ENCODE measurements around the gene URI1. TPM values are rescaled to one million over a fixed set of nuclear protein-coding genes. Genes with fewer than 3 reads are reported as not detected.
"Not testable (repeated sequence)": the region's sequence is repeated elsewhere in the genome, so short reads cannot be mapped to it uniquely, and the experiment has no call there.

Gene URI1
- total RNA-seq, 1 donor from 2014 or later, result 75.8 TPM

- no peak for DNase-seq (ENCODE audit: low spot score)
Observed at GRCh38 chr19:30023330-30023729, 81.3 kb downstream of the URI1 start.

- DNase-seq (ENCODE audit: low spot score), result no peak
Observed at GRCh38 chr19:30024091-30024490, 82.1 kb downstream of the URI1 start.

GRCh38 chr19:30026933-30027332 is 84.9 kb downstream of the URI1 start:
- DNase-seq (ENCODE audit: low spot score), result no peak

- DNase-seq (ENCODE audit: low spot score), result no peak
Observed at GRCh38 chr19:30028118-30028991, 86.3 kb downstream of the URI1 start.

- DNase-seq (ENCODE audit: low spot score), result no peak
Observed at GRCh38 chr19:30028992-30029343, 86.9 kb downstream of the URI1 start.

GRCh38 chr19:30029721-30030510 is 87.9 kb downstream of the URI1 start:
- no peak for DNase-seq (ENCODE audit: low spot score)

- no peak for DNase-seq (ENCODE audit: low spot score)
Observed at GRCh38 chr19:30034321-30034720, 92.3 kb downstream of the URI1 start.

GRCh38 chr19:30036154-30037129 is 94.4 kb downstream of the URI1 start:
- no peak for DNase-seq (ENCODE audit: low spot score)

GRCh38 chr19:30037835-30038234 is 95.8 kb downstream of the URI1 start:
- DNase-seq (ENCODE audit: low spot score), result no peak

GRCh38 chr19:30041931-30042330 is 99.9 kb downstream of the URI1 start:
- DNase-seq (ENCODE audit: low spot score), result not testable (repeated sequence)

GRCh38 chr19:30043008-30043407 is 101.0 kb downstream of the URI1 start:
- not testable (repeated sequence) for DNase-seq (ENCODE audit: low spot score)

GRCh38 chr19:30044273-30045248 is 102.5 kb downstream of the URI1 start:
- DNase-seq (ENCODE audit: low spot score), result no peak

- DNase-seq (ENCODE audit: low spot score), result no peak
Observed at GRCh38 chr19:30046522-30046921, 104.5 kb downstream of the URI1 start.

GRCh38 chr19:30047432-30047831 is 105.4 kb downstream of the URI1 start:
- DNase-seq (ENCODE audit: low spot score), result no peak

GRCh38 chr19:30049226-30049625 is 107.2 kb downstream of the URI1 start:
- DNase-seq (ENCODE audit: low spot score), result no peak

GRCh38 chr19:30049846-30050667 is 108.0 kb downstream of the URI1 start:
- DNase-seq (ENCODE audit: low spot score), result no peak

GRCh38 chr19:30052122-30053075 is 110.4 kb downstream of the URI1 start:
- no peak for DNase-seq (ENCODE audit: low spot score)

GRCh38 chr19:30053558-30053957 is 111.5 kb downstream of the URI1 start:
- no peak for DNase-seq (ENCODE audit: low spot score)
